Measurements from ENCODE around the gene GPC5.

- TF ChIP-seq SMARCA5 (IDR thresholded peaks at IDR 0.05) (no peak), RFX5 (IDR thresholded peaks at IDR 0.05; ENCODE audit: low read depth, low read length) (no peak), CTCF (IDR thresholded peaks at IDR 0.05 in 2 of 3, conservative IDR thresholded peaks at IDR 0.05 in 1 of 3; ENCODE audit: insufficient read depth in 2 of 3, low read depth in 1 of 3, low read length in 3 of 3) (no peak), MNT (conservative IDR thresholded peaks at IDR 0.05) (no peak), BRF1 (IDR thresholded peaks at IDR 0.05; ENCODE audit: borderline replicate concordance, extremely low read depth, insufficient read length) (no peak)
Observed at GRCh38 chr13:91513790-91514189, 115.4 kb downstream of the GPC5 start.
